ENCODE data around the gene TEX44. TPM values are rescaled to one million over a fixed set of nuclear protein-coding genes. Genes with fewer than 3 reads are reported as not detected.

Gene TEX44
- polyA plus RNA-seq, 1 donor: not detected

GRCh38 chr2:231606941-231607340, 14.3 kb downstream of the TEX44 start:
- H3K4me1 ChIP-seq (ENCODE audit: control insufficient read depth, insufficient read depth, low read length): peaks cover 27% of the 10 kb centered on the region

GRCh38 chr2:231611273-231612108, 18.8 kb downstream of the TEX44 start:
- DNase-seq: peak in 1 of 2 donors; percentile 48
- no peak overlapping the region for H3K4me3 ChIP-seq (ENCODE audit: low read length)
- H3K27me3 ChIP-seq (ENCODE audit: control insufficient read depth, insufficient read depth, low read length): no peaks in the 10 kb centered on the region
- no peaks in the 10 kb centered on the region for H3K36me3 ChIP-seq (ENCODE audit: control insufficient read depth, insufficient read depth, low read length)
- H3K4me1 ChIP-seq (ENCODE audit: control insufficient read depth, insufficient read depth, low read length): peaks cover 43% of the 10 kb centered on the region
- peaks cover 3% of the 10 kb centered on the region for H3K9me3 ChIP-seq (ENCODE audit: control insufficient read depth, low read depth, low read length)
- no CpG with 5 or more reads among the region's 9 CpGs for WGBS (ENCODE audit: insufficient coverage, low lambda C conversion rate)
- H3K27ac ChIP-seq (ENCODE audit: low read length): peak overlapping the region; percentile 89

More at GRCh38 chr2:231606941-231607340, 14.3 kb downstream of the TEX44 start:
- Histone ChIP-seq H3K27me3 (ENCODE audit: control insufficient read depth, insufficient read depth, low read length) (no peaks in the 10 kb centered on the region), H3K27ac (ENCODE audit: low read length) (no peak overlapping the region), H3K4me3 (ENCODE audit: low read length) (no peak overlapping the region), H3K36me3 (ENCODE audit: control insufficient read depth, insufficient read depth, low read length) (no peaks in the 10 kb centered on the region), H3K9me3 (ENCODE audit: control insufficient read depth, low read depth, low read length) (no peaks in the 10 kb centered on the region)
- WGBS (ENCODE audit: insufficient coverage, low lambda C conversion rate): no CpG with 5 or more reads among the region's 6 CpGs
- DNase-seq: no peak

GRCh38 chr2:231612109-231612455, 19.4 kb downstream of the TEX44 start:
- Histone ChIP-seq H3K4me3 (ENCODE audit: low read length) (no peak overlapping the region), H3K4me1 (ENCODE audit: control insufficient read depth, insufficient read depth, low read length) (peaks cover 49% of the 10 kb centered on the region), H3K36me3 (ENCODE audit: control insufficient read depth, insufficient read depth, low read length) (no peaks in the 10 kb centered on the region), H3K9me3 (ENCODE audit: control insufficient read depth, low read depth, low read length) (peaks cover 3% of the 10 kb centered on the region), H3K27me3 (ENCODE audit: control insufficient read depth, insufficient read depth, low read length) (no peaks in the 10 kb centered on the region), H3K27ac (ENCODE audit: low read length) (peak overlapping the region; percentile 89)
- DNase-seq: no peak
- no CpG with 5 or more reads among the region's 10 CpGs for WGBS (ENCODE audit: insufficient coverage, low lambda C conversion rate)

GRCh38 chr2:231612456-231613330, 20.0 kb downstream of the TEX44 start:
- DNase-seq: peak; percentile 91 to 93
- no peaks in the 10 kb centered on the region for H3K27me3 ChIP-seq (ENCODE audit: control insufficient read depth, insufficient read depth, low read length)
- no CpG with 5 or more reads among the region's 21 CpGs for WGBS (ENCODE audit: insufficient coverage, low lambda C conversion rate)
- H3K27ac ChIP-seq (ENCODE audit: low read length): peak overlapping the region; percentile 89
- H3K4me1 ChIP-seq (ENCODE audit: control insufficient read depth, insufficient read depth, low read length): peaks cover 55% of the 10 kb centered on the region
- peaks cover 3% of the 10 kb centered on the region for H3K9me3 ChIP-seq (ENCODE audit: control insufficient read depth, low read depth, low read length)
- no peak overlapping the region for H3K4me3 ChIP-seq (ENCODE audit: low read length)
- no peaks in the 10 kb centered on the region for H3K36me3 ChIP-seq (ENCODE audit: control insufficient read depth, insufficient read depth, low read length)

GRCh38 chr2:231613331-231613662, 20.6 kb downstream of the TEX44 start:
- Histone ChIP-seq H3K9me3 (ENCODE audit: control insufficient read depth, low read depth, low read length) (peaks cover 3% of the 10 kb centered on the region), H3K36me3 (ENCODE audit: control insufficient read depth, insufficient read depth, low read length) (no peaks in the 10 kb centered on the region), H3K4me3 (ENCODE audit: low read length) (no peak overlapping the region), H3K27ac (ENCODE audit: low read length) (peak overlapping the region; percentile 89), H3K4me1 (ENCODE audit: control insufficient read depth, insufficient read depth, low read length) (peaks cover 59% of the 10 kb centered on the region), H3K27me3 (ENCODE audit: control insufficient read depth, insufficient read depth, low read length) (no peaks in the 10 kb centered on the region)
- DNase-seq: no peak
- WGBS (ENCODE audit: insufficient coverage, low lambda C conversion rate): no CpG with 5 or more reads among the region's 9 CpGs

- WGBS (ENCODE audit: insufficient coverage, low lambda C conversion rate): no CpG with 5 or more reads among the region's 86 CpGs
- H3K4me1 ChIP-seq (ENCODE audit: control insufficient read depth, insufficient read depth, low read length): peaks cover 56% of the 10 kb centered on the region
Measured at GRCh38 chr2:231613663-231614558, 21.2 kb downstream of the TEX44 start.

GRCh38 chr2:231614559-231615057, 21.9 kb downstream of the TEX44 start:
- no peaks in the 10 kb centered on the region for H3K27me3 ChIP-seq (ENCODE audit: control insufficient read depth, insufficient read depth, low read length)
- DNase-seq: peak; percentile 49 to 85
- WGBS (ENCODE audit: insufficient coverage, low lambda C conversion rate): no CpG with 5 or more reads among the region's 46 CpGs
- H3K27ac ChIP-seq (ENCODE audit: low read length): peak overlapping the region; percentile 89
- H3K36me3 ChIP-seq (ENCODE audit: control insufficient read depth, insufficient read depth, low read length): no peaks in the 10 kb centered on the region
- H3K4me1 ChIP-seq (ENCODE audit: control insufficient read depth, insufficient read depth, low read length): peaks cover 56% of the 10 kb centered on the region
- peak overlapping the region; percentile 47 for H3K4me3 ChIP-seq (ENCODE audit: low read length)
- H3K9me3 ChIP-seq (ENCODE audit: control insufficient read depth, low read depth, low read length): peaks cover 3% of the 10 kb centered on the region

More at GRCh38 chr2:231613663-231614558, 21.2 kb downstream of the TEX44 start:
- Histone ChIP-seq H3K27me3 (ENCODE audit: control insufficient read depth, insufficient read depth, low read length) (no peaks in the 10 kb centered on the region), H3K36me3 (ENCODE audit: control insufficient read depth, insufficient read depth, low read length) (no peaks in the 10 kb centered on the region), H3K4me3 (ENCODE audit: low read length) (peak overlapping the region; percentile 47), H3K27ac (ENCODE audit: low read length) (peak overlapping the region; percentile 89), H3K9me3 (ENCODE audit: control insufficient read depth, low read depth, low read length) (peaks cover 3% of the 10 kb centered on the region)
- peak; percentile 81 to 95 for DNase-seq

GRCh38 chr2:231615058-231615671, 22.5 kb downstream of the TEX44 start:
- Histone ChIP-seq H3K4me1 (ENCODE audit: control insufficient read depth, insufficient read depth, low read length) (peaks cover 56% of the 10 kb centered on the region), H3K9me3 (ENCODE audit: control insufficient read depth, low read depth, low read length) (peaks cover 3% of the 10 kb centered on the region), H3K36me3 (ENCODE audit: control insufficient read depth, insufficient read depth, low read length) (no peaks in the 10 kb centered on the region), H3K4me3 (ENCODE audit: low read length) (peak overlapping the region; percentile 47), H3K27ac (ENCODE audit: low read length) (peak overlapping the region; percentile 89), H3K27me3 (ENCODE audit: control insufficient read depth, insufficient read depth, low read length) (no peaks in the 10 kb centered on the region)
- WGBS (ENCODE audit: insufficient coverage, low lambda C conversion rate): no CpG with 5 or more reads among the region's 31 CpGs
- no peak for DNase-seq

GRCh38 chr2:231616296-231616695, 23.6 kb downstream of the TEX44 start:
- Histone ChIP-seq H3K27me3 (ENCODE audit: control insufficient read depth, insufficient read depth, low read length) (no peaks in the 10 kb centered on the region), H3K36me3 (ENCODE audit: control insufficient read depth, insufficient read depth, low read length) (no peaks in the 10 kb centered on the region), H3K27ac (ENCODE audit: low read length) (peak overlapping the region; percentile 26), H3K9me3 (ENCODE audit: control insufficient read depth, low read depth, low read length) (peaks cover 3% of the 10 kb centered on the region), H3K4me1 (ENCODE audit: control insufficient read depth, insufficient read depth, low read length) (peaks cover 66% of the 10 kb centered on the region), H3K4me3 (ENCODE audit: low read length) (no peak overlapping the region)
- peak; percentile 59 to 89 for DNase-seq
- whole genome bisulfite sequencing (ENCODE audit: insufficient coverage, low lambda C conversion rate): 80% methylated on average over 1 of the region's 4 CpGs

Measured in large intestine (tissue), 3 donors.